Activated CD4-positive, CD25-positive, alpha-beta regulatory T cell (primary cell): Measurements from ENCODE around the gene IL25.
"Not testable (repeated sequence)": the region's sequence is repeated elsewhere in the genome, so short reads cannot be mapped to it uniquely, and the experiment has no call there.

ENCODE experiments used
- DNase-seq, 4 experiments: peaks; one replicate each; lab custom pipeline; 2025; lab: John Stamatoyannopoulos, UW

IL25 gene

DNA sequence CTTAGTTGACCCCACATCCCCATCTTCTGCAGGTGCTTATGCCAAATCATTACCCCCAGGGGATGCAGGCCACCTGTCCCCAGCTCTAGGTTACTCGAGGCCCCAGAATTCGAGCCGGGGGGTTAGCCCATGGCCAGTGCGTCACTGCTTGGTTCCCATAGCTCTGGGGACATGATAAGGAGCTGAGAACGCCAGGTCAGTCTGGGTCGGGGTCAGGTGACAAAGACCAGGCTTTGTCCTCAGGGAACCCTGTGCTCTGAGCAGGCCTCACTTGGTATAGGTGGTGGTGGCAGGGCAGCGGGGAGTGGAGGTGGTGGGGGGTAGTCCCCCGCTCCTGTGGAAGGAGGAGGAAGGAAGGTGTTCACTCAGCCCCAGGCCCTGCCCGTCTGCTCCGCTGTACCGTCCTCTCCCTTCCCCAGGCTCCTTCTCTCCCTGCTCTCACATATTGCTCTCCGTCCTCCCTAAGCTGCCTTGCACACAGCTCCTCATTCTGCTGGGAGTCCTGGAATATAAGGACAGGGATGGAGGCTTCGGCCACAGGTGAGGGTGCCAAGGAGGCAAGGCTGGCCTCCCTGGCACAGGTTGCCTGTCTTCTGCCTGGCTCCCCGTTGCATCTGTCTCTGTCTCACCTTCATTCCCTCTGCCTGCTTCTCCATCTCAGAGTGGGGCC lies 37.5 kb downstream of the IL25 start:
- DNase-seq: no peak

DNA sequence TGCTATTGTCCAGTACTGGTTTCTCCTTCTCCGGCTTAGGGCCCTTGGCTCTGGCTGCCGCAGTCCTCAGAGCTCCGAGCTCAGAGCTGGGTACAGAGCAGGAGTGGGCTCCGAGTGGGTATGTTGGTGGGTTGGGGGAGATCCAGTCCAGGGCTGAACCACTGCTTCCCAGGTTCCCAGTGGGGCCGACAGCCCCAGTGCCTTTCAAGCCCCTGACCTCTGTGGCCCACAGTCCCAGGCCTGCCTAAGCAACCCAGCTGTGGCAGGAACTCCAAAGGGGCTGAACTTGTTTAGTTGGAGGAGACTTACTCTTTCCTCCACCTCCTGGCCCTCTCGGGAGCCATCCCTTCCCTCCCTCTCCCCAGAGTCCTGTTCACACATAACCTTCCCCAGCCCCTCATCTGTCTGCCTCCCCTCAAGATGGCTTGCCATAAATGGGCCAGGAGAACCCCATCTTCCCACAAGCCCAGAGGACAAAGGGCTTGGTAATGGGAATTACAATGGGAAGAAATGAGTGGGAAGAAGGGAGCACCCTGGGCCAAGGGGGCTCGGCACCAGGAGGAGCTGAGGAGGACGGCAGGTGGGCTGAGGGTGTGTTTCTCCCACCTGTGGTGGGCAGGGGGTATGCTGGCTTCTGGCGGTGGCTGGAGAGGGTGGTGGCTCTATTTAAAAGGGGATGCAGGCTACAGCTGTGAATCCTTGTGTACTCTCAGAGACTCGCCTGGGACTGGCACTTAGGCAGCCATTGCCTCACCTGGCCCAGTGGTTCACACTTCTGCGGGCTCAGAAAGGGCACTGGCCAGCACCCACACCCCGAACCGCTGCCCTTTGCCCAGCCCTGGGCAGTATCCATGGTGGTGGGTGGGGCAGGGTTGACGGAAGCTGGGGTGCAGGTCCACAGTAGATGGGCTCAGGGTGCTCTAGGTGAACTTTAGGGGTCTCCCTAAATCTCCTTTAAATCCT lies 39.2 kb downstream of the IL25 start:
- no peak for DNase-seq

GRCh38 chr14:23413681-23414080 lies 41.1 kb downstream of the IL25 start:
- DNase-seq: no peak

GRCh38 chr14:23414254-23414653 lies 41.6 kb downstream of the IL25 start:
- DNase-seq: no peak

DNA sequence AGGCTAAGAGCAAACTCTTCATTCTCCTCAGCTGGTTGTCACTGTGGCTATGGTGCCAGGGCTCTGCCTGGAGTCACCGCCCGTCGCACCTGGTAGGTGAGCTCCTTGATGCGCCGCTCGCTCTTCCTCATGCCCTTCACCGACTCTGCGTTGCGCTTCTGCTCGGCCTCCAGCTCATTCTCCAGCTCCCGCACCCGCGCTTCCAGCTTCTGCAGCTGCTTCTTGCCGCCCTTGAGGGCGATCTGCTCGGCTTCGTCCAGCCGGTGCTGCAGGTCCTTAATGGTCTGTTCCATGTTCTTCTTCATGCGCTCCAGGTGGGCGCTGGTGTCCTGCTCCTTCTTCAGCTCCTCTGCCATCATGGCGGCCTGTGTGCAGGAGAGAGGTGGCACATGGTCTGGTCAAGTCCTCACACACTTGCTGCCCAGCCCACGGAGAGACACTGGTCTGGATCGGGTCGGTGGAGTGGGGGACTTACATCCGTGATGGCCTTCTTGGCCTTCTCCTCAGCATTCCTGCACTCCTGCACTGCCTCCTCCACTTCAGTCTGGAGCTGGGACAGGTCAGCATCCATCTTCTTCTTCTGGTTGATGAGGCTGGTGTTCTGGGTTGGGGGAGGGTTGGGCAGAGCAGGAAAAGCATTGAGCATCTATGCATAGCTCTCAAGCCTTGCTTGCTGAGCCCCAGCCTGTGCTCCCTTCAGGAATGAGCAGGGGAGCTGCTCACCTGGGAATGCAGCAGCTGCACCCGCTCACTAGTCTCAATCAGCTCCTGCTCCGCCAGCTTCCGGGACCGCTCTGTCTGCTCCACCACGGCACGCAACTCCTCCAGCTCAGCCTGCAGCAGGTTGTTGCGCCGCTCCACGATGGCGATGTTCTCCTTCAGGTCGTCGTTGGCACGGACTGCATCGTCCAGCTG lies 42.6 kb downstream of the IL25 start:
- no peak for DNase-seq

GRCh38 chr14:23415821-23416778 lies 43.5 kb downstream of the IL25 start:
- no peak for DNase-seq

DNA sequence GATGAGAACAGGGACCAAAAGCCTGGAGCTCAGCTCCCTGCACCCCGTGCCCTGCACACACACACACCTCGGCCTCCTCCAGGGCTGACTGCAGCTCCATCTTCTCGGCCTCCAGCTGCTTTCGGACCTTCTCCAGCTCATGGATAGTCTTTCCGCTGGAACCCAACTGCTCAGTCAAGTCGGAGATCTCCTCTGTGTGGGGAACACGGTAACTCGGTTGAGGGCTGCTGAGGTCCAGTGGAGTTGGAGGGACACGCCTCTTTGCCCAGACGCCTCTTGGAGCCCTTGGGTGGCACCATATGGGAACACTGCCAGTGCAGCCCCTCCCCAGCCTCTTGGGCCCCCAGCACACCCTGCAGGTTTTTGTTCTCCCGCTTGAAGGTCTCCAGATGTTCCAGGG lies 44.2 kb downstream of the IL25 start:
- DNase-seq: no peak

- not testable (repeated sequence) for DNase-seq
Measured at GRCh38 chr14:23417269-23417668, 44.7 kb downstream of the IL25 start.

- DNase-seq: no peak
Measured at GRCh38 chr14:23418021-23418420, 45.4 kb downstream of the IL25 start.

GRCh38 chr14:23419646-23420045 lies 47.0 kb downstream of the IL25 start:
- DNase-seq: not testable (repeated sequence)

DNA sequence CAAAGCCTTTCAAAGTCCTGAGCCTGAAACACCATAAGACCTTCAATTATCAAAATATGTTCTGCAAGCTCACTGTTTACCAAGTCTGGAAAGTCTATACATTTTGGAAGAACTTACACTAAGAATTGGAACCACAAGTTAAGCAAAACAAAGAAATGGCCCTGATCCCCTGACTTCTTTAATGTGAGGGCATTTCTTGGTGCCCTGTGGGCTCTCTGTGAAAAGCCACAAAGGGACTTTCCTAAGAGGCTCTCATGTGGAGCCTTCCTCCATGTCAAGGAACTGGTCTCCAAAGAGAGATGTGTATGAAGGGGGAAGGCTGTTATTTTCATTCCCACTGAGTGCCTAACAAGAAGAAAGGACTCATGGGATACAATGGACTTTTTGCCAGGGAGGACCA lies 49.0 kb downstream of the IL25 start:
- DNase-seq: no peak

DNA sequence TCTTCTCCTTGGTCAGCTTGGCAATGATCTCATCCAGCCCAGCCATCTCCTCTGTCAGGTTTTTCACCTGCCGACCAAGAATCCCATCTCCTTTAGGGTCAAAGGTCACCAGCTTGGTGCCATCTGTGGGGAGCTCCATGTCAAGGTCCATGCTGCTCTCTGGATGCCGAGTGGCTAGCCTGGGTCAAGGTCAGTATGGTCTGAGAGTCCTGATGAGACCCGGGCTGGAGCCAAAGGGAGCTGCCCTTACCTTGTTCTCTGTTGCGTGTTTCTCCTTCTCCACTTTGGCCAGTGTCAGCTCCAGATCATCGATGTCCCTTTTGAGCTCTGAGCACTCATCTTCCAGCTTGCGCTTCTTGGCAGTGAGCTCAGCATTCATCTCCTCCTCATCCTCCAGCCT lies 51.0 kb downstream of the IL25 start:
- no peak for DNase-seq

GRCh38 chr14:23425169-23425568 lies 52.6 kb downstream of the IL25 start:
- no peak for DNase-seq

DNA sequence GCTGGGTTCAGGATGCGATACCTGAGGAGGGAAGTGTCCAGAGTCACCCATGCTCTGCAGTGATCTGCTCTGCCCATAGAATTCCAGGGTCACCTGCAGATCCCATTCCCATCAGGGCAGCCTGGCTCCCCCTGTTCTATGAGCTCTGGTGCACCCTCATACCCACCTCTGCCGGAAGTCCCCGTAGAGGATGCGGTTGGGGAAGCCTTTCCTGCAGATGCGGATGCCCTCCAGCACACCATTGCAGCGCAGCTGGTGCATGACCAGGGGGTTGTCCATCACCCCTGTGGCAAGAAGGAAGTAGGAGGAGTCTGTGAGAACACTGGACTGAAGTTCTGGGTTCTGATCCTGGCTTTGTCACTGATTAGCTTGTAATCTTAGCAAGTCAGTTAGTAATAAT lies 53.2 kb downstream of the IL25 start:
- DNase-seq: not testable (repeated sequence)
